GM12878 (cell line): ENCODE measurements around the gene FAM185A. TPM values are rescaled to one million over a fixed set of nuclear protein-coding genes. Genes with fewer than 3 reads are reported as not detected.
A peak's percentile ranks its signal among the peaks of the same experiment; 100 is the strongest.

ENCODE experiments used
- ATAC-seq: fragments of 200-7000 bp; cut with Tn5 transposase; 3 replicates; pipeline ENCODE4 v1.9.1; 2020; ENCODE audit warnings: mild to moderate bottlenecking, moderate library complexity
- BruUV-seq: library from RNA; stranded (reverse); fragments of 400-500 nt; replicated peaks from 2 replicates; lab custom pipeline; 2021; lab: Mats Ljungman, UMichigan
- CTCF ChIA-PET: fragments of 300-600 bp; sonication (Branson Sonifier 250); formaldehyde crosslinking; extraction: SDS; loops from one replicate; lab custom pipeline; 2021; ENCODE audit warnings: inconsistent platforms; lab: Yijun Ruan, JAX
- POLR2A ChIA-PET: fragments of 350-600 bp; formaldehyde crosslinking; extraction: SDS; loops from one replicate; lab custom pipeline; 2021; ENCODE audit warnings: inconsistent platforms; lab: Charles Lee
- RAD21 ChIA-PET: fragments of 300-600 bp; sonication (Branson Sonifier 250); formaldehyde crosslinking; loops from one replicate; lab custom pipeline; 2023; ENCODE audit warnings: antibody characterized with exemption; ENCODE audit not compliant: unreplicated experiment; lab: Charles Lee
- SMC1A ChIA-PET: fragments of 300-600 bp; sonication (Branson Sonifier 250); formaldehyde crosslinking; loops from one replicate; lab custom pipeline; 2023; ENCODE audit not compliant: unreplicated experiment, uncharacterized antibody; lab: Charles Lee
- DNase-seq: peaks from one replicate; pipeline ENCODE4 v3.0.0-alpha.2; 2011; ENCODE audit warnings: low read depth, low spot score
- FAIRE-seq: peaks from 3 replicates; lab custom pipeline; 2011; peaks lifted over from hg19 to GRCh38; lab: Jason Lieb, UNC
- H2AFZ ChIP-seq: 2 replicates; pipeline ENCODE4 v1.6.0; 2011; ENCODE audit warnings: low read depth, low read length, control low read depth; ENCODE audit not compliant: control insufficient read depth
- H3K27ac ChIP-seq: 2 replicates; pipeline ENCODE4 v1.5.1; 2011; ENCODE audit warnings: control low read depth; ENCODE audit not compliant: control insufficient read depth, insufficient read depth
- H3K27me3 ChIP-seq, 2 experiments: replicated peaks in 1 of 2; 2 replicates each; pipeline versions ENCODE4 v1.6.0 to v1.6.1; 2011; ENCODE audit warnings: low read length in 1 of 2; ENCODE audit not compliant: control insufficient read depth in 2 of 2, insufficient read depth in 2 of 2
- H3K36me3 ChIP-seq, 2 experiments: 2 replicates each; pipeline ENCODE4 v1.5.1; 2011; ENCODE audit warnings: low read length in 1 of 2; ENCODE audit not compliant: control insufficient read depth in 2 of 2, insufficient read depth in 2 of 2
- H3K4me1 ChIP-seq: 2 replicates; pipeline ENCODE4 v1.6.1; 2011; ENCODE audit warnings: mild to moderate bottlenecking, low read length, moderate library complexity, mixed read lengths; ENCODE audit not compliant: control insufficient read depth, insufficient read depth
- H3K4me2 ChIP-seq: 2 replicates; pipeline ENCODE4 v1.6.0; 2011; ENCODE audit warnings: control low read depth; ENCODE audit not compliant: control insufficient read depth, insufficient read depth
- H3K4me3 ChIP-seq: fragments of 200-600 bp; sonication (generic); 2 replicates; pipeline ENCODE4 v1.5.1; 2016
- H3K79me2 ChIP-seq: 2 replicates; pipeline ENCODE4 v1.6.0; 2011; ENCODE audit warnings: low read length; ENCODE audit not compliant: control insufficient read depth, insufficient read depth
- H3K9ac ChIP-seq: 2 replicates; pipeline ENCODE4 v1.8.0; 2011; ENCODE audit warnings: low read length, control low read depth, mixed read lengths; ENCODE audit not compliant: control insufficient read depth, insufficient read depth
- H3K9me3 ChIP-seq: replicated peaks from 3 replicates; pipeline ENCODE4 v1.5.1; 2011; ENCODE audit warnings: mild to moderate bottlenecking, low read length; ENCODE audit not compliant: control insufficient read depth, insufficient read depth
- H4K20me1 ChIP-seq: 2 replicates; pipeline ENCODE4 v1.6.0; 2011; ENCODE audit not compliant: control insufficient read depth, insufficient read depth
- GABPA ChIP-seq: IDR thresholded peaks from 2 replicates; pipeline ENCODE4 v1.6.1; 2014; ENCODE audit warnings: antibody characterized with exemption, low read depth, mild to moderate bottlenecking, inconsistent platforms
- MEF2A ChIP-seq: IDR thresholded peaks from 2 replicates; pipeline ENCODE4 v1.6.1; 2011; ENCODE audit warnings: low read depth, mild to moderate bottlenecking, low read length, moderate library complexity; ENCODE audit not compliant: insufficient read depth
- MEF2B ChIP-seq: fragments of 450-650 bp; IDR thresholded peaks from 2 replicates; pipeline ENCODE4 v1.6.1; 2018; ENCODE audit warnings: mild to moderate bottlenecking, moderate library complexity; ENCODE audit not compliant: partially characterized antibody, poor library complexity, severe bottlenecking
- MYB ChIP-seq: fragments of 150-350 bp; IDR thresholded peaks from 2 replicates; pipeline ENCODE4 v1.6.1; 2014; ENCODE audit warnings: mild to moderate bottlenecking, low read depth, low read length, borderline replicate concordance
- NFIC ChIP-seq: IDR thresholded peaks from 2 replicates; pipeline ENCODE4 v1.6.1; 2012; ENCODE audit warnings: low read depth, mild to moderate bottlenecking, inconsistent platforms, low read length, moderate library complexity
- NRF1 ChIP-seq: conservative IDR thresholded peaks from 2 replicates; pipeline ENCODE4 v1.6.1; 2011; ENCODE audit warnings: mild to moderate bottlenecking, low read depth, low read length, improper control_type of control experiment
- POU2F2 ChIP-seq: IDR thresholded peaks from 3 replicates; pipeline ENCODE4 v1.6.1; 2011; ENCODE audit warnings: low read depth, mild to moderate bottlenecking, low read length, borderline replicate concordance
- SMAD5 ChIP-seq: IDR thresholded peaks from 2 replicates; pipeline ENCODE4 v1.6.1; 2016; ENCODE audit warnings: antibody characterized with exemption, low read depth
- SREBF2 ChIP-seq: IDR thresholded peaks from 2 replicates; pipeline ENCODE4 v1.6.1; 2012; ENCODE audit warnings: mild to moderate bottlenecking, low read length
- SUPT20H ChIP-seq: IDR thresholded peaks from 2 replicates; pipeline ENCODE4 v1.6.1; 2011; ENCODE audit warnings: low read depth, mild to moderate bottlenecking, low read length, moderate library complexity, borderline replicate concordance; ENCODE audit not compliant: control insufficient read depth
- TARDBP ChIP-seq: IDR thresholded peaks from 2 replicates; pipeline ENCODE4 v1.6.1; 2016; ENCODE audit warnings: borderline replicate concordance
- TBL1XR1 ChIP-seq: IDR thresholded peaks from 2 replicates; pipeline ENCODE4 v1.6.1; 2012; ENCODE audit warnings: low read depth, low read length, improper control_type of control experiment
- TCF12 ChIP-seq: IDR thresholded peaks from 2 replicates; pipeline ENCODE4 v1.6.1; 2011; ENCODE audit warnings: low read depth, mild to moderate bottlenecking, low read length
- ZZZ3 ChIP-seq: IDR thresholded peaks from 2 replicates; pipeline ENCODE4 v1.6.1; 2011; ENCODE audit warnings: low read depth; ENCODE audit not compliant: control insufficient read depth, insufficient read length
- WGBS: methylation state at CpG from one replicate; pipeline ENCODE4 v1.1.6; 2016; ENCODE audit warnings: low lambda C conversion rate; ENCODE audit not compliant: insufficient replicate concordance, insufficient coverage; ENCODE audit errors: missing lambda C conversion rate; 5-methylcytosine and 5-hydroxymethylcytosine counted together
- in situ Hi-C: fragments of 300-500 bp; cut with MboI; formaldehyde crosslinking; loops from 9 replicates; pipeline ENCODE4 v1.14.3; 2018; ENCODE audit warnings: mixed read lengths
- intact Hi-C: fragments of 100-400 bp; cut with micrococcal nuclease; formaldehyde crosslinking; loops from one replicate; pipeline ENCODE4 v1.14.2; 2022; ENCODE audit not compliant: unreplicated experiment
- polyA plus RNA-seq, 11 experiments: library from polyadenylated mRNA; depleted of rRNA in 4 of 11; unstranded in 6 of 11; stranded (reverse) in 5 of 11; fragments of >200 nt; fragmentation: Nextera tagmentation in 4 of 11; fragmentation: Illumina TruSeq in 1 of 11; extraction: Ambion mirVana in 4 of 11; extraction: Trizol in 1 of 11; gene quantifications; 1 replicate in 1 of 11; 2 replicates in 10 of 11; pipeline versions ENCODE4 v1.2.1 to v1.2.3, GENCODE V29; 2011 to 2016; ENCODE audit warnings: inconsistent platforms in 2 of 11, missing spikeins in 2 of 11, low read depth in 1 of 11
- total RNA-seq, 4 experiments: library from RNA; depleted of rRNA in 3 of 4; stranded (reverse); fragments of >200 nt in 3 of 4; fragmentation: Illumina TruSeq in 1 of 4; extraction: Trizol in 1 of 4; gene quantifications; 2 replicates each; pipeline versions ENCODE4 v1.2.1 to v1.2.3, GENCODE V29; 2013 to 2021
- TF ChIP-seq, protein P1 (sequence below): IDR thresholded peaks from 2 replicates; pipeline ENCODE4 v1.6.1; 2011; ENCODE audit warnings: mild to moderate bottlenecking, low read depth, low read length, moderate library complexity; ENCODE audit not compliant: insufficient replicate concordance
- TF ChIP-seq, protein P2 (sequence below): IDR thresholded peaks from 2 replicates; pipeline ENCODE4 v1.6.1; 2011; ENCODE audit warnings: borderline replicate concordance, low read depth, mild to moderate bottlenecking, moderate library complexity, mixed read lengths, low read length; ENCODE audit not compliant: insufficient read depth; ENCODE audit errors: extremely low read length
- TF ChIP-seq, protein P3 (sequence below): IDR thresholded peaks from 2 replicates; pipeline ENCODE4 v1.6.1; 2011; ENCODE audit warnings: low read depth, low read length, improper control_type of control experiment, borderline replicate concordance
- TF ChIP-seq, protein P4 (sequence below): fragments of 150-350 bp; IDR thresholded peaks from 2 replicates; pipeline ENCODE4 v1.6.1; 2016; ENCODE audit warnings: low read depth, low read length

The FAM185A gene
- total and polyA plus RNA-seq, 10 of the 15 experiments (the other 5 are each of a cell fraction or from before 2014, with no cell fraction given), result 1.9 to 12.8 (median 8.6) TPM

DNA sequence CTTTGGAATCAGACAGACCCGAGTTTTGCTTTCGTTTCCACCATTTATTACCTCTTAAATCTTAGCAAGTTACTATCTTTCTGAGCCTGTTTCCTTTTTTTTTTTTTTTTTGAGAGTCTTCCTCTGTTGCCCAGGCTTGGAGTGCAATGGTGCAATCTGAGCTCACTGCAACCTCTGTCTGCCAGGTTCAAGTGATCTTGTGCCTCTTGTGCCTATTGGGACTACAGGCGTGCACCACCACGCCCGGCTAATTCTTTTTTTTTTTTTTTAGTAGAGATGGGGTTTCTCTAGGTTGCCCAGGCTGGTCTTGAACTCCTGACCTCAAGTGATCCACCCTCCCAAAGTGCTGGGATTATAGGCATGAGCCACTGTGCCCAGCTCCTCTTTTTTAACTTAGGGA lies 84.5 kb downstream of the FAM185A start (continued):
- TF ChIP-seq SUPT20H, result no peak
- no peak for TF ChIP-seq ZZZ3
- TF ChIP-seq, protein P1, sequence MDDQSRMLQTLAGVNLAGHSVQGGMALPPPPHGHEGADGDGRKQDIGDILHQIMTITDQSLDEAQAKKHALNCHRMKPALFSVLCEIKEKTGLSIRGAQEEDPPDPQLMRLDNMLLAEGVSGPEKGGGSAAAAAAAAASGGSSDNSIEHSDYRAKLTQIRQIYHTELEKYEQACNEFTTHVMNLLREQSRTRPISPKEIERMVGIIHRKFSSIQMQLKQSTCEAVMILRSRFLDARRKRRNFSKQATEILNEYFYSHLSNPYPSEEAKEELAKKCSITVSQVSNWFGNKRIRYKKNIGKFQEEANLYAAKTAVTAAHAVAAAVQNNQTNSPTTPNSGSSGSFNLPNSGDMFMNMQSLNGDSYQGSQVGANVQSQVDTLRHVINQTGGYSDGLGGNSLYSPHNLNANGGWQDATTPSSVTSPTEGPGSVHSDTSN, result no peak
- TF ChIP-seq MEF2B, result no peak
- no peak for TF ChIP-seq TBL1XR1
- no peak for TF ChIP-seq NFIC
- TF ChIP-seq, protein P2, sequence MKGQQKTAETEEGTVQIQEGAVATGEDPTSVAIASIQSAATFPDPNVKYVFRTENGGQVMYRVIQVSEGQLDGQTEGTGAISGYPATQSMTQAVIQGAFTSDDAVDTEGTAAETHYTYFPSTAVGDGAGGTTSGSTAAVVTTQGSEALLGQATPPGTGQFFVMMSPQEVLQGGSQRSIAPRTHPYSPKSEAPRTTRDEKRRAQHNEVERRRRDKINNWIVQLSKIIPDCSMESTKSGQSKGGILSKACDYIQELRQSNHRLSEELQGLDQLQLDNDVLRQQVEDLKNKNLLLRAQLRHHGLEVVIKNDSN, result no peak
- TF ChIP-seq, protein P3, sequence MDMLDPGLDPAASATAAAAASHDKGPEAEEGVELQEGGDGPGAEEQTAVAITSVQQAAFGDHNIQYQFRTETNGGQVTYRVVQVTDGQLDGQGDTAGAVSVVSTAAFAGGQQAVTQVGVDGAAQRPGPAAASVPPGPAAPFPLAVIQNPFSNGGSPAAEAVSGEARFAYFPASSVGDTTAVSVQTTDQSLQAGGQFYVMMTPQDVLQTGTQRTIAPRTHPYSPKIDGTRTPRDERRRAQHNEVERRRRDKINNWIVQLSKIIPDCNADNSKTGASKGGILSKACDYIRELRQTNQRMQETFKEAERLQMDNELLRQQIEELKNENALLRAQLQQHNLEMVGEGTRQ, result no peak
- TF ChIP-seq, all 136 proteins: peak for 0

DNA sequence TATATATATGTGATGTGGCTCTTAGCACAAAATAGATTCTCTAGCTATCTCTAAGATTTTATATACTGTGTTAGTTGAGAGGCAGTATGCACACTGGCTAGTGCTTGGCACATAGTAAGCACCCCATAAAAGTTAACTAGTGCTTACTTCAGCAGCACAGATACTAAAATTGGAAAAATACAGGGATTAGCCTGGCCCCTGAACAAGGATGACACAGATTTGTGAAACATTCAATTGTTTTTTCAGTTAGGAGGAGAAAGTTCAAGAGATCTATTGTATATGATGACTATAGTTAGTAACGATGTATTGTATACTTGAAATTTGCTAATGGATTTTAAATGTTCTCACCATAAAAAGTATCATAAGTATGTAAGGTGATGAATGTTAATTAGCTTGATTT lies 85.7 kb downstream of the FAM185A start:
- Histone ChIP-seq H3K27me3 (no peaks in the 10 kb centered on the region), H3K4me1 (peaks cover 2% of the 10 kb centered on the region; the same call in 1 of the 2 replicates), H3K9me3 (no peaks in the 10 kb centered on the region), H3K36me3 (no peaks in the 10 kb centered on the region), H3K27ac (no peak overlapping the region), H3K4me3 (no peak overlapping the region), H2AFZ (no peak overlapping the region), H3K79me2 (no peaks in the 10 kb centered on the region), H3K9ac (no peak overlapping the region), H3K4me2 (0 out of 2 replicates have a peak overlapping the region, but pooled peaks have one; percentile 17), H4K20me1 (no peaks in the 10 kb centered on the region)
- no peak for DNase-seq
- ChIA-PET SMC1A (no interaction called here), RAD21 (no interaction called here), CTCF (no interaction called here), POLR2A (interaction anchor here (0.5 kb wide), 1 partner anchor 228 kb away, joined by 5 read pairs; no protein-coding TSS in a partner anchor)
- intact Hi-C loops, result no loop called here
- 100% methylated on average over 1 of the region's 1 CpG for WGBS
- no TSS peak for BruUV-seq
- no peak for FAIRE-seq
- no peak for ATAC-seq
- in situ Hi-C loops, result no loop called here
- TF ChIP-seq, protein P4, sequence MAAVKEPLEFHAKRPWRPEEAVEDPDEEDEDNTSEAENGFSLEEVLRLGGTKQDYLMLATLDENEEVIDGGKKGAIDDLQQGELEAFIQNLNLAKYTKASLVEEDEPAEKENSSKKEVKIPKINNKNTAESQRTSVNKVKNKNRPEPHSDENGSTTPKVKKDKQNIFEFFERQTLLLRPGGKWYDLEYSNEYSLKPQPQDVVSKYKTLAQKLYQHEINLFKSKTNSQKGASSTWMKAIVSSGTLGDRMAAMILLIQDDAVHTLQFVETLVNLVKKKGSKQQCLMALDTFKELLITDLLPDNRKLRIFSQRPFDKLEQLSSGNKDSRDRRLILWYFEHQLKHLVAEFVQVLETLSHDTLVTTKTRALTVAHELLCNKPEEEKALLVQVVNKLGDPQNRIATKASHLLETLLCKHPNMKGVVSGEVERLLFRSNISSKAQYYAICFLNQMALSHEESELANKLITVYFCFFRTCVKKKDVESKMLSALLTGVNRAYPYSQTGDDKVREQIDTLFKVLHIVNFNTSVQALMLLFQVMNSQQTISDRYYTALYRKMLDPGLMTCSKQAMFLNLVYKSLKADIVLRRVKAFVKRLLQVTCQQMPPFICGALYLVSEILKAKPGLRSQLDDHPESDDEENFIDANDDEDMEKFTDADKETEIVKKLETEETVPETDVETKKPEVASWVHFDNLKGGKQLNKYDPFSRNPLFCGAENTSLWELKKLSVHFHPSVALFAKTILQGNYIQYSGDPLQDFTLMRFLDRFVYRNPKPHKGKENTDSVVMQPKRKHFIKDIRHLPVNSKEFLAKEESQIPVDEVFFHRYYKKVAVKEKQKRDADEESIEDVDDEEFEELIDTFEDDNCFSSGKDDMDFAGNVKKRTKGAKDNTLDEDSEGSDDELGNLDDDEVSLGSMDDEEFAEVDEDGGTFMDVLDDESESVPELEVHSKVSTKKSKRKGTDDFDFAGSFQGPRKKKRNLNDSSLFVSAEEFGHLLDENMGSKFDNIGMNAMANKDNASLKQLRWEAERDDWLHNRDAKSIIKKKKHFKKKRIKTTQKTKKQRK, result no peak
- TF ChIP-seq MYB (no peak), POU2F2 (no peak), GABPA (no peak), MEF2A (no peak), TARDBP (no peak), NRF1 (no peak), TCF12 (no peak), SREBF2 (no peak), SMAD5 (no peak)
